Activated T-cell treated with anti-CD3 and anti-CD28 coated beads, Interleukin-2, amount 50 U/mL, for 4 hours (primary cell): ENCODE measurements around the gene ARHGAP22. TPM values are rescaled to one million over a fixed set of nuclear protein-coding genes. Genes with fewer than 3 reads are reported as not detected.
"Not testable (repeated sequence)": the region's sequence is repeated elsewhere in the genome, so short reads cannot be mapped to it uniquely, and the experiment has no call there.

Experiments used
- ATAC-seq, 2 donors: fragments of 200-7000 bp; cut with Tn5 transposase; one replicate each; pipeline ENCODE4 v1.10.0; 2021
- DNase-seq: peaks from one replicate; pipeline ENCODE4 v3.0.0-alpha.2; 2020
- H3K27me3 Mint-ChIP-seq: one replicate; pipeline ENCODE4 v1.8.0; 2021; ENCODE audit warnings: low read depth, mixed read lengths
- H3K36me3 Mint-ChIP-seq: one replicate; pipeline ENCODE4 v1.8.0; 2022; ENCODE audit warnings: mixed read lengths; ENCODE audit not compliant: insufficient read depth
- H3K4me1 Mint-ChIP-seq: one replicate; pipeline ENCODE4 v1.8.0; 2021; ENCODE audit warnings: low read depth, mixed read lengths
- H3K4me3 Mint-ChIP-seq: one replicate; pipeline ENCODE4 v1.8.0; 2021; ENCODE audit warnings: mild to moderate bottlenecking, moderate library complexity, mixed read lengths
- H3K9me3 Mint-ChIP-seq: one replicate; pipeline ENCODE4 v1.8.0; 2021; ENCODE audit warnings: mixed read lengths
- total RNA-seq, 3 donors: library from RNA; stranded (reverse); gene quantifications; one replicate each; pipeline ENCODE4 v1.2.1, GENCODE V29; 2021

Gene ARHGAP22
- total RNA-seq, 3 donors from 2014 or later: 0.08 to 0.63 (median 0.13) TPM

DNA sequence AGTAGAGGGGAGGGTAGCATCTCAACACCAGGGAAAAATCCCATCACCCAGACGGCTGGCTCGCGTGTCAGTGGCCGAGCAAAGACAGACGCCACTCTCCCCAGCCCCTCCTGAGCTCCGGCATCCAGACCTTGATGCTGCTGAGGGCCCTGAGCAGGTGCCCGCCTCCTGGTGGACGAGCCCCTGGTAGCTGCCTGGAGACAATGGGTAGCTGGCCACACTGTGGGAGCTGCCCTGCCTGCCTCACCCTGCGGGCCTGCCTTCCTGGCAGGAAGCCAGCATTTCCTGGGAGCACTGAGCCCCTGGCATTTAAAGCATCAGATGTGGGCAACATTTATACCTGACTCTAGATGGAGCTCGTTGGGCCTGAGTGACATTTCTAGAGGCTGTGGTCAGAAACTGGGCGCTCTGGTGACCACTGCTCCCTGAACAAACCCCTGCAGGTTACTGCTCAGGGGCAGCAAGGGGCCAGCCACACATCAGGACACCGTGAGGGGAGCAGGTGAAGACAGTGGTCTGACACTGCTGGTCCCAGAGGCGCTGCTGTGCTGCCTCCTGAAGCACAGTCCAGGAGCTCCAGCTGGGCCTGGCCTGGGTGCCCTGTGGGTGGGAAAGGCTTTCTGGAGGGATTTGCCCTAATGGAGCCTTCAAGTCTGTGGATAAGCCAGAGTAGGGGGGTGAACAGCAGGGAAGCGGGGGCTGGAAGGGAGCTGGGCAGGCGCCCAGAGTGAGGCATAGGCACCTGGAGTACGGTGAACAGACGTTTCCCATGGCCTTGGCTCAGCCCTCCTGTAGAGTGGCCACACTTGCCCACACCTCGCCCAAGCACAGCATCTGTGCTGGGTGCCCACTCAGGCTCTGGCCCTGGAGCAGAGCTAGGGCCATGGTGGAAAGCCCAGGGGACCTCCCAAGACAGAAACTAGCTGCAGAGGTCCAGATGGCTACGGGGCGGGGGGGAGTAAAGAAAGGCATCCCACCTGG, 159.7 kb downstream of the ARHGAP22 start:
- Mint-ChIP-seq H3K9me3 (no peaks in the 10 kb centered on the region), H3K4me3 (no peak overlapping the region), H3K36me3 (no peaks in the 10 kb centered on the region), H3K27me3 (no peaks in the 10 kb centered on the region), H3K4me1 (no peaks in the 10 kb centered on the region)
- ATAC-seq (no peak), DNase-seq (no peak)

DNA sequence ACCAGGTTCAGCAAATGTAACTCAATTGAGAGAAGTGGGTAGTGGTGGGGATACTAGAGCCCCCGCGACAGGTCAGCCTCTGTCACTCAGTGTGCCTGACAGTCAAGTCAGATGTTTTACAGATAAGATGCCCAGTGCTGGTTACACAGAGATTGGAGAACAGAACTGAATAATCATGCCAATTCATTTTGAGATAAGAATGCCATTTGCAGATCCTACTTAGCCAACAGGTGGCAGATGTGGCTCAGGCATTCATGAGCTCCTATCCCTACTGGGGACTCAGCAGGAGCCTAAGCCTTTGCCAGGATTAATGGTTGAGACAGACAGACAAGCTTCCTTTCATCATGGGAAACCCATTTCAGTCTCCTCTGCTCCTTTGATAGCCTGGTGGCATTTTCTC, 160.6 kb downstream of the ARHGAP22 start:
- H3K4me1 Mint-ChIP-seq: no peaks in the 10 kb centered on the region
- no peaks in the 10 kb centered on the region for H3K27me3 Mint-ChIP-seq
- ATAC-seq: no peak
- no peaks in the 10 kb centered on the region for H3K36me3 Mint-ChIP-seq
- DNase-seq: no peak
- no peaks in the 10 kb centered on the region for H3K9me3 Mint-ChIP-seq
- H3K4me3 Mint-ChIP-seq: no peak overlapping the region

DNA sequence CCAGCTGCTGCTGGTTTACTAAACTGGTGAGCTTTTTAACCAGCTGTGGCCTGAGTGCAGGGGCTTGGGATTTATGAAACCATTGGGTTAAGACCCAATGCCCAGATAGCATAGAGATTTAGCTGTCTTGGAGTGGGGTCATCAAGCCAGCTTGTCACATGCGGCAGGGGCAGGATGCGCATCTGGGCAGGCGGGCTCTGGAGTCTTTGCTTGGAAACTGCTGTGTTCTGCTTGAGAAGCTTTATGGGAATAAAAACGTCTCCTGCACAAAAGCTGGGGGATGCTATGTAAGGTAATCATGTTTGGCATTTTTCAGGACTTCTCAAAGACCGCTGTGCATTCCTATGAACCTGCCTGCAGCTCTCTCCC, 162.1 kb downstream of the ARHGAP22 start:
- ATAC-seq: no peak
- no peaks in the 10 kb centered on the region for H3K27me3 Mint-ChIP-seq
- no peak overlapping the region for H3K4me3 Mint-ChIP-seq

DNA sequence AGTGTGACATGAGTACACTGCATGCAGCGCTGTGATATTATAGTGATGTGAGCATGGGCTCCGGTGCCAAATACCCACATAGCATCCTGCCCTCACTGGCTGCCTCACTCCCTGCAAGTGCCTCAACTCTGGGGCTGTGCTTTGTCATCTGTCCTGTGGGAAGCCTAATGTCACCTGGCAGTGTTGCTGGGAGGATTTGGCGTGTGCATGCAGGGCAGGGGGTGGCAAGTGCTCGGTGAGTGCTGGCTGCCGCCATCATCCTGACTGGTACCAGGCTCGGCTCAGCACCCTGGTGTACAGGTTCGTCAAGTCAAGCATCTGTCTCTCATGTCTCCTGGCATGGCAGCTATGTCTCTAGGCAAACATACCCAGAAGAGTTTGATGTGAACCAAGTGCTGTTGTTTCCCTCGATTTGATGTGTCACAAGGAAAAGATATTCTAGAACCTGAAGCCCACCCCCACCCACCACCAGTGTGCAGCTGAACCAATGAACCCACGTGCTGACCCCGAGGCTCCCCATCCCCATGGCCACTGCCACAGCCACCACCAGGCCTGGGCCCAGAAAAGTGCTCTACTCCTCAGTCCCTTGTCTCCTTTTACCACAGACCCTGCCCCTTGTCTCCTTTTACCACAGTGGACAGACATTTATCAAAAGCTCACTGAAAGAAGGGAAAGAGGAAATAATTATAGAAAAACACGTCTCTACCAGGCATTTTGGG, 162.6 kb downstream of the ARHGAP22 start:
- no peak for ATAC-seq
- Mint-ChIP-seq H3K36me3 (peaks cover 3% of the 10 kb centered on the region), H3K9me3 (no peaks in the 10 kb centered on the region), H3K27me3 (no peaks in the 10 kb centered on the region), H3K4me3 (no peak overlapping the region), H3K4me1 (no peaks in the 10 kb centered on the region)
- no peak for DNase-seq

More for the DNA sequence above, 162.1 kb downstream of the ARHGAP22 start:
- H3K4me1 Mint-ChIP-seq: no peaks in the 10 kb centered on the region
- H3K36me3 Mint-ChIP-seq: peaks cover 3% of the 10 kb centered on the region
- no peak for DNase-seq
- H3K9me3 Mint-ChIP-seq: no peaks in the 10 kb centered on the region

DNA sequence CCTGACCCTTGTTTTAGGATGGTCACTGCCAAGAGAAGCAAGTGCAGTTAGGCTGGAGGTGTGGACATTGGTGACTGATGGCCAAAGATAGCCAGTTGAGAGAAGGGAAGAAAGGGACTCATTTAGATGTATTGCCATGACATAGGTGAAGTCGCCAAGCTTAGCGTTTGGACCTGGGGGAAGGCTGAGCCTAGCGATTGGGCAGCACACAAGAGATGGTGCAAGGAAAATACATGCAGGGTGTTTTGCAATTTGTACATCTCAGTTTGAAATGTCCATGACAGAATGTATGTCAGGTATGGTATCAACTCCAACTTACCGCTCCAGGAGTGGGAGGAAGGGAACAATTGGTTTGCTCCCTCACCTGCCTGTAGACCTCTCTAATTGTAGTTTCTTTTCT, 164.1 kb downstream of the ARHGAP22 start:
- Mint-ChIP-seq H3K4me3 (no peak overlapping the region), H3K4me1 (no peaks in the 10 kb centered on the region), H3K27me3 (no peaks in the 10 kb centered on the region), H3K9me3 (no peaks in the 10 kb centered on the region), H3K36me3 (peaks cover 5% of the 10 kb centered on the region)
- ATAC-seq: no peak
- no peak for DNase-seq

DNA sequence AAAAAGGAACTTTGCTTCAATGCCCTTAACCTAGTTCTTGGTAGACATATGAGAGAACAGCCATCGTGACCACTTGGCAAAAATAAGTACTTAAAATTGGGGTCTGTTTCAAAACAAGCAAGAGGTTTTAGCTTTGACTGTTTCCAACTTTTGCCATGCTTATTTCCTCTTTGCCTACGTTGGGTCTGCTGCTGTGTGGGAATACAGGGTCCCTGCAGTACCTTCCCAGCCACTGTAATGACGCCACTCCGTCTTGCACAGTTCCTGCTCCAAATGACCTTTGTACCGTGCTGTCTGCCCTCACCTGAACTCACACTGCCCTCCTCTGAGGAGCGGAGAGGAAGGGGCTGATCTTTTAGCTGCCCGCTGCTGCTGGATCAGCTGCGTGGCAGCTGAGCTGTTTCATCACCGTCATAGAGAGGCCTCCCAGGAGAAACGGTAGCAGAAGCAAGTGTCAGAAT, 165.3 kb downstream of the ARHGAP22 start:
- no peak overlapping the region for H3K4me3 Mint-ChIP-seq
- no peaks in the 10 kb centered on the region for H3K27me3 Mint-ChIP-seq
- no peak for ATAC-seq
- H3K36me3 Mint-ChIP-seq: peaks cover 7% of the 10 kb centered on the region
- no peaks in the 10 kb centered on the region for H3K4me1 Mint-ChIP-seq
- no peaks in the 10 kb centered on the region for H3K9me3 Mint-ChIP-seq
- no peak for DNase-seq

DNA sequence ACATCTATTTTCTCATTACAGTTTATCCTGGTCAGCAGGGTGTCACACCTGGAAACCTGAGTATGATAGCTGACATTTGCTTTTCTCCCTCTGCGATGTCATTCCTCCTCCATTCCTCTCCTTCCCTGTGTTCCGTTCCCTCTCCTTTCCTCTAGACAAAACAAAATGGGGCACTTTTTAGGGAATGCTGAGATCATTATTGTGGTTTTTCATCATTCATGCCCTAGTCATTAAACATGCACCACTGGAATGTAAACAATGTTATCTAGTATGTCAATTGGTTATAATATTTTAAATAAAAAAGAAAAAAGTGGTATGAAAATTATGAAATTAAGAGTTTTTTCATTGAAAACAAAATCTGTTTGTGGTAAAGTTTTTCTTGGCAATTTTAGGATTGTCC, 165.8 kb downstream of the ARHGAP22 start:
- Mint-ChIP-seq H3K4me3 (no peak overlapping the region), H3K27me3 (no peaks in the 10 kb centered on the region), H3K4me1 (no peaks in the 10 kb centered on the region), H3K9me3 (no peaks in the 10 kb centered on the region), H3K36me3 (peaks cover 7% of the 10 kb centered on the region)
- ATAC-seq: no peak
- no peak for DNase-seq

GRCh38 chr10:48437546-48437945, 167.3 kb downstream of the ARHGAP22 start:
- ATAC-seq (no peak), DNase-seq (no peak)
- Mint-ChIP-seq H3K9me3 (no peaks in the 10 kb centered on the region), H3K36me3 (peaks cover 13% of the 10 kb centered on the region), H3K4me1 (no peaks in the 10 kb centered on the region), H3K27me3 (no peaks in the 10 kb centered on the region), H3K4me3 (no peak overlapping the region)

DNA sequence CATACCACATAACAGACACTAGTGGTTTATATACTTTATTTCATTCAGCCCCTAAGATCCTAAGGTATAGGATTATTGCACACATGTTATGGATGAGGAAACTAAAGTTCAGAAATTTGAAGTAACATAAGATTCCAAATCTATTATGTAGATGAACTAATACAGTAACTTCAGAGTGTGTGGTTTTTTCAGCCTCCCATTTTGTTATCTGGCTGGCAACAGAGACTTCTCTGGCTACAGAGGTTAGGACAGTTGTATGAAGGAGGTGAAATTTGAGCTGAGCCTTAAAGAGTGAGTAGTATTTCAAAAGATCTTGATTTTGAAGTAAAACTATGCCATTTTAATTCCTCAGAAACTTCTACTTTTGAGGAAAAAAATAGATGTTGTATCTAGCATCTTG, 173.0 kb downstream of the ARHGAP22 start:
- ATAC-seq (no peak), DNase-seq (no peak)
- Mint-ChIP-seq H3K27me3 (no peaks in the 10 kb centered on the region), H3K9me3 (no peaks in the 10 kb centered on the region), H3K4me1 (no peaks in the 10 kb centered on the region), H3K4me3 (no peak overlapping the region), H3K36me3 (peaks cover 37% of the 10 kb centered on the region)

- no peak overlapping the region for H3K4me3 Mint-ChIP-seq
- no peaks in the 10 kb centered on the region for H3K9me3 Mint-ChIP-seq
- no peaks in the 10 kb centered on the region for H3K4me1 Mint-ChIP-seq
- H3K36me3 Mint-ChIP-seq: peaks cover 37% of the 10 kb centered on the region
- H3K27me3 Mint-ChIP-seq: no peaks in the 10 kb centered on the region
- ATAC-seq (no peak), DNase-seq (no peak)
Observed at GRCh38 chr10:48430402-48430993, 174.4 kb downstream of the ARHGAP22 start.

- DNase-seq (no peak), ATAC-seq (no peak)
- Mint-ChIP-seq H3K27me3 (no peaks in the 10 kb centered on the region), H3K9me3 (no peaks in the 10 kb centered on the region), H3K4me3 (no peak overlapping the region), H3K4me1 (no peaks in the 10 kb centered on the region), H3K36me3 (peaks cover 37% of the 10 kb centered on the region)
Observed at GRCh38 chr10:48429309-48429708, 175.6 kb downstream of the ARHGAP22 start.

GRCh38 chr10:48428896-48429295, 176.0 kb downstream of the ARHGAP22 start:
- no peak for ATAC-seq
- no peak for DNase-seq
- Mint-ChIP-seq H3K4me3 (no peak overlapping the region), H3K36me3 (peaks cover 37% of the 10 kb centered on the region), H3K4me1 (no peaks in the 10 kb centered on the region), H3K27me3 (no peaks in the 10 kb centered on the region), H3K9me3 (no peaks in the 10 kb centered on the region)

- Mint-ChIP-seq H3K4me1 (no peaks in the 10 kb centered on the region), H3K27me3 (no peaks in the 10 kb centered on the region), H3K9me3 (no peaks in the 10 kb centered on the region), H3K36me3 (peaks cover 23% of the 10 kb centered on the region), H3K4me3 (no peak overlapping the region)
- no peak for DNase-seq
- no peak for ATAC-seq
Observed at GRCh38 chr10:48423884-48424283, 181.0 kb downstream of the ARHGAP22 start.

DNA sequence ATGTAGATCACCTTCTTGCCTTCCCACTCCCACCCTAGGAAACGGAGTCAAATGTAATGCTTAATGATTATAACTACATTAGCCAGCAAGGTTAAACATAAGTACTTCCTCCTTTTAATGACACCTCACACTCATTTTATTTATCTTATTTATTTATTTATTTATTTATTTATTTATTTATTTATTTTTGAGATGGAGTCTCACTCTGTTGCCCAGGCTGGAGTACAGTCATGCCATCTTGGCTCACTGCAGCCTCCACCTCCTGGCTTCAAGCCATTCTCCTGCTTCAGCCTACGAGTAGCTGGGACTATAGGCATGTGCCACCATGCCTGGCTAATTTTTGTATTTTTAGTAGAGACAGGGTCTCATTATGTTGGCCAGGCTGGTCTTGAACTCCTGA, 183.0 kb downstream of the ARHGAP22 start:
- peaks cover 15% of the 10 kb centered on the region for H3K36me3 Mint-ChIP-seq
- H3K9me3 Mint-ChIP-seq, H3K4me3 Mint-ChIP-seq: not testable (repeated sequence)

More for the DNA sequence above, 183.0 kb downstream of the ARHGAP22 start:
- not testable (repeated sequence) for DNase-seq, H3K27me3 Mint-ChIP-seq, ATAC-seq, H3K4me1 Mint-ChIP-seq
